ENCODE measurements around the gene CDC6. TPM values are rescaled to one million over a fixed set of nuclear protein-coding genes. Genes with fewer than 3 reads are reported as not detected.

CDC6 gene
- total RNA-seq, 1 donor from 2014 or later: 1.4 TPM

DNA sequence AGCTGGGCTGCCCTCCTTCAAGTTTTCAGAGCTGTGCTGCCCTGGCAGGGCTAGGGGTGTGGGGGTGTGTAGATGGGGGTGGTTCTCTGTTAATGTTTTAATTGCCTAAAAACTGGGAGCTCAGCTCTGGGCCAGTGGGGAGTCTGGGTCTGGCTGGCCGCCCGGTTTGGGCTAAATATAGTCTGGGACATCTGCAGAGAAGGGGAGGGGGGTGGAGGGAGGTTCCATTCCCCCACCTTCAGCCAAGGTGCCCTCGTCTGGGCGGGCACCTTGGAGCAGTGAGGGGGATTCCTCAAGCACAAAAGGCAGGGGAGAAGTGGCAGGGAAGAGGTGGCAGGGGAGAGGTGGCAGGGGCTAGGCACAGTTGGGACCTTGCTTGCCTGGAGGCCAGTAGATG lies 34.3 kb downstream of the CDC6 start:
- no peaks in the 10 kb centered on the region for H3K36me3 ChIP-seq
- DNase-seq (peak; percentile 80), ATAC-seq (no peak)
- H3K4me1 ChIP-seq: peaks cover 75% of the 10 kb centered on the region
- H3K27me3 ChIP-seq: no peaks in the 10 kb centered on the region
- H3K27ac ChIP-seq: peak overlapping the region; percentile 98
- TF ChIP-seq, protein P1, sequence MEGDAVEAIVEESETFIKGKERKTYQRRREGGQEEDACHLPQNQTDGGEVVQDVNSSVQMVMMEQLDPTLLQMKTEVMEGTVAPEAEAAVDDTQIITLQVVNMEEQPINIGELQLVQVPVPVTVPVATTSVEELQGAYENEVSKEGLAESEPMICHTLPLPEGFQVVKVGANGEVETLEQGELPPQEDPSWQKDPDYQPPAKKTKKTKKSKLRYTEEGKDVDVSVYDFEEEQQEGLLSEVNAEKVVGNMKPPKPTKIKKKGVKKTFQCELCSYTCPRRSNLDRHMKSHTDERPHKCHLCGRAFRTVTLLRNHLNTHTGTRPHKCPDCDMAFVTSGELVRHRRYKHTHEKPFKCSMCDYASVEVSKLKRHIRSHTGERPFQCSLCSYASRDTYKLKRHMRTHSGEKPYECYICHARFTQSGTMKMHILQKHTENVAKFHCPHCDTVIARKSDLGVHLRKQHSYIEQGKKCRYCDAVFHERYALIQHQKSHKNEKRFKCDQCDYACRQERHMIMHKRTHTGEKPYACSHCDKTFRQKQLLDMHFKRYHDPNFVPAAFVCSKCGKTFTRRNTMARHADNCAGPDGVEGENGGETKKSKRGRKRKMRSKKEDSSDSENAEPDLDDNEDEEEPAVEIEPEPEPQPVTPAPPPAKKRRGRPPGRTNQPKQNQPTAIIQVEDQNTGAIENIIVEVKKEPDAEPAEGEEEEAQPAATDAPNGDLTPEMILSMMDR (IDR thresholded peaks at IDR 0.05): no peak
- no peaks in the 10 kb centered on the region for H3K9me3 ChIP-seq
- H3K4me3 ChIP-seq: peak overlapping the region; percentile 100
- intact Hi-C loops (cut with DNase I): no loop called here

DNA sequence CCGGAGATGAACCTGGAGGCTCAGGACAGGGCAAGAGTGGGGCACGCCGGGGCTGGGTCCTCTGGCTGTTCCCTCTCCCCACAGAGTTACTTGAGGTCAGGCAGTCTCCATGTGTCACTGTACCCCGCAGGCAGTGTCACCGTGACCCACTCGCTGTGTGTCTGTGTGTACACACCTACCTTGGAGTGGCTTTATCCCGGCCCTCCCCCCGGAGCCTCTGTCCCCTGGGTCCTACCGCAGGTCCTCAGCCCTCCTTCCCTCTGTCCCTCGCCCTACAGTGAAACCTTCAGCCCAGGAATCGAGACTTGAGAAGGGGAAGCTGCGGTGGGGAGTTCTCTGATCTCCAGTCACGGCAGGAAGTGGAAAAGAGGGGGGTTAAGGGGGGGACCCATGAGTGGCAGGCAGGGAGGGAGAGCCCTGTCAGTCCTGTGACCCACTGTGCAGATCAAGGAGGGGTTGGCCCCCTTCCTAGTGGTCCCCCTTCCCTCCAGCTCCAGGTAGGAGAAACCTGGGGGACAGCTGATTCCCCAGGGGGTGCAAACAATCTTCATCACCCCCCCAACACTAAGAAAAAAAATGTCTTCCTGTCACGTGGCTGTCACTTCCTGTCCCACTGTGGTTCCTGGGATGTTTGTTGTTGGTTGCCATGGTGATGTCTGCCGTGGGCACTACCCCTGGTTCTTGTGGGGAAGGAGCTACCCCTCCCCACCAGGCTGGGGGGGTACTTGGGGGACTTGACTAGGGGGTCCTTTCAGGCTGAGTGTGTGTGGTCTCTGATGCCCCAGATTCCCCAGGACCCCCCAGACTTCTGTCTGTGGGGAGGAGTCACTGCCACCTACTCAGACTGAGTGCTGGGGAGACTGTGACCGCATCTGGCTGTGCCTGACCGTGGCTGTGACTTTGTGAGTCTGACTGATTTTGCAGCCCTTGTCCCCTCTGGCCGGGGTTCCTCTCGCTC lies 35.0 kb downstream of the CDC6 start:
- Histone ChIP-seq H3K36me3 (no peaks in the 10 kb centered on the region), H3K9me3 (no peaks in the 10 kb centered on the region), H3K4me3 (peak overlapping the region; percentile 100), H3K27me3 (no peaks in the 10 kb centered on the region), H3K27ac (peak overlapping the region; percentile 98), H3K4me1 (peaks cover 76% of the 10 kb centered on the region)
- peak; percentile 89 for DNase-seq
- peak; percentile 62 for ATAC-seq
- intact Hi-C loops (cut with DNase I): no loop called here
- TF ChIP-seq, protein P1 (IDR thresholded peaks at IDR 0.05): no peak

DNA sequence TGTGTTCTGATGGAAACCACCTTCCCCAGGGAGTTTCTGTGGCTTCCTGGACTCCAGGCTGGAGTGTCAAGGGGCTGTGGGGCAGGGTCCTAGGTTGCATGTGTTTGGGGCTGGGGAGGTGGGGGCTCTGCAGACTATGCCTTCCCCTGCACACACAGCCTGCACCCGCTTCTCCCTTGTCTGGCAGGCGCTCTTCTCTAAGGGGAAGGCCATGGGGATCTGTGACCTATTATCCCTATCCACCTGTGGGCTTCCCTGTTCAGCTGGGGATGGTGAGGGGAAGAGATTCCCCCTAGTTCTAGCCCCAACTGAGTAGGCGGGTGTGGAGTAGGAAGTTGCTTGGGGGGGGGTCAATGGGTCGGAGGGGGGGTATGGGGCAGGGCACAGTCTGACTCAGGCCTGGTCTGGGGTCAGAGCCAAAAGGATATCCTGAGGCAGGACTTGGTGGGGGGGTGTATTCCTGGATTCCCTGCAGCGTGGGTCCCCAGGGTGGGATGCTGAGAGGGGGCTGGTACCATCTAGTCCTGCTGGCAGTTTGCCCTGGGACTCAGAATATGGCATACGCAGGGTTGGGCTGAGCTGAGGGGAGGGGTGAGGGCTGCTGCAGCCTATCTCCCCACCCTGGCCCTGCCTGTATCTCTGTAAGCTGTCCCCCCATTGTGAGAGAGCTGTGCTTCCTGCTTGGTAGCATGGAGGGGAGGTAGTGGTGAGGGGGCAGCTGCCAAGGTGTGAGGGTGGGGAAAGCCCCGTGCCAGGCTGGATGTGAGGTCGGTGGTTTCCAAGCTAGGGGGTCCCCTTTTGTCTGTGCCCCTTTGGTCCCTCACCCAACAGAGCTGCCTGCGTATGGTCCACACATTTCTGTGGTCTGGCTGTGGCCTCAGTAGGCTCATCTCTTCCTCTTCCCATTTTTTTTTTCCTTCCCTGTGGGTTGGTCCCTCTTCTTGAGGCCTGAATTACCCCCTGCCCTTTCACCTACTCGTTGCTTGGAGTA lies 36.0 kb downstream of the CDC6 start:
- intact Hi-C loops (cut with DNase I): no loop called here
- ATAC-seq (peak; percentile 7), DNase-seq (no peak)
- Histone ChIP-seq H3K27ac (peak overlapping the region; percentile 98), H3K4me3 (peak overlapping the region; percentile 100), H3K36me3 (no peaks in the 10 kb centered on the region), H3K9me3 (no peaks in the 10 kb centered on the region), H3K4me1 (peaks cover 86% of the 10 kb centered on the region), H3K27me3 (no peaks in the 10 kb centered on the region)
- TF ChIP-seq, protein P1 (IDR thresholded peaks at IDR 0.05): no peak

DNA sequence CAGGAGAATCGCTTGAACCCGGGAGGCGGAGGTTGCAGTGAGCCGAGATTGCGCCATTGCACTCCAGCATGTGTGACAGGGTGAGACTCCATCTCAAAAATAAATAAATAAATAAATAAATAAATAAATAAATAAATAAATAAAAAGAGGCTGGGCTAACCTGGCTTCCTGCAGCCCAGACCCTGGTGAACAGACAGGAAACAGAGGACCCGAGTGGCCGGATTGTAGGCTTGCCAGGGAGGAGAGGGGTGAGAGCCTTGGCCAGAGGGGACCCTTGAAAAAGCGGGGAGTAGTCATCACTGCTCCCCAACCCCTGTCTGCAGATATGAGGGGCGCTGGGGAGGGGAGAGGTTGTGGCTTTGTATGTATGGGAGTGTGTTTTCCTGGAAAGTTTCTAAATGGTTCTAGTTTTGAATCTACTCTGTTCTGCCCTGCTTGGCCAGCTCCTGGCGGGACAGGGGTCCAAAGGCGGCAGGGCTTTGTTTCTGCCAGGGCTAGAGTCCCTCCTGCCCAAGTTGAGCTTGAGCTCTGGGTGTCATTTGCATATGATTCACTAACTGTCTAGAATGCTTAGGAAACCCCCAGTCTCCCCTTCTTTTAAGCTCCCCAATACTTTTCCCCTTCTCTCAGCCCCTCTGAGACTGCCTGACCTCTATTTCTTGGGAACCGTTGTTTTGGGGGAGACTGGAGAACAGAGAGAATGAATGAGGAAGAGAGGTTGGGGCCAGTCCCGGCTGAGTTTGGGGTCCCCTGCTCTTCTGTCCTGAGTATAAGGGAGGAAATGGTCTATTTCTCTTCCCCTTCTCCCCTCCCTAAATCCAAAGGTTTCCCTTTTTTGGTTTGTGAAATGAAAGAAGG lies 37.7 kb downstream of the CDC6 start:
- Histone ChIP-seq H3K4me3 (no peak overlapping the region), H3K27ac (peak overlapping the region; percentile 71), H3K4me1 (peaks cover 97% of the 10 kb centered on the region), H3K9me3 (no peaks in the 10 kb centered on the region), H3K27me3 (no peaks in the 10 kb centered on the region), H3K36me3 (no peaks in the 10 kb centered on the region)
- ATAC-seq (no peak), DNase-seq (no peak)
- TF ChIP-seq, protein P1 (IDR thresholded peaks at IDR 0.05): no peak
- intact Hi-C loops (cut with DNase I): no loop called here
